HepG2 (cell line): ENCODE results near the gene GCNT2. TPM values are rescaled to one million over a fixed set of nuclear protein-coding genes. Genes with fewer than 3 reads are reported as not detected.

Experiments used
- ATF1 ChIP-seq: IDR thresholded peaks from 2 replicates; pipeline ENCODE4 v1.6.1; 2016; ENCODE audit warnings: mild to moderate bottlenecking, control low read depth
- ATF2 ChIP-seq: sonication (generic); formaldehyde crosslinking; IDR thresholded peaks from 2 replicates; pipeline ENCODE4 v1.4.0; 2020; ENCODE audit warnings: missing genetic modification reagents
- CREM ChIP-seq, 2 experiments: sonication (generic) in 1 of 2; formaldehyde crosslinking in 1 of 2; IDR thresholded peaks; 2 replicates each; pipeline versions ENCODE4 v1.4.0 to v1.6.1; 2016 to 2020; ENCODE audit warnings: antibody characterized with exemption in 1 of 2, mild to moderate bottlenecking in 1 of 2, missing genetic modification reagents in 1 of 2
- DNMT3B ChIP-seq: conservative IDR thresholded peaks from 2 replicates; pipeline ENCODE4 v1.6.1; 2016; ENCODE audit warnings: missing biosample characterization, control low read depth
- FOXO1 ChIP-seq: sonication (generic); formaldehyde crosslinking; IDR thresholded peaks from 2 replicates; pipeline ENCODE4 v1.4.0; 2020; ENCODE audit warnings: missing genetic modification reagents
- GABPA ChIP-seq, 2 experiments: IDR thresholded peaks; 2 replicates each; pipeline ENCODE4 v1.6.1; 2011 to 2016; ENCODE audit warnings: low read depth in 2 of 2, low read length in 1 of 2, missing biosample characterization in 1 of 2, missing genetic modification characterization in 1 of 2
- KDM3A ChIP-seq: IDR thresholded peaks from 2 replicates; pipeline ENCODE4 v1.6.1; 2018; ENCODE audit warnings: low read depth, missing compliant biosample characterization
- MNT ChIP-seq: fragments of 450-650 bp; IDR thresholded peaks from 2 replicates; pipeline ENCODE4 v1.6.1; 2016
- NFE2 ChIP-seq: sonication (generic); formaldehyde crosslinking; IDR thresholded peaks from 2 replicates; pipeline ENCODE4 v1.4.0; 2020; ENCODE audit warnings: missing genetic modification reagents
- PLRG1 ChIP-seq: fragments of 450-650 bp; conservative IDR thresholded peaks from 2 replicates; pipeline ENCODE4 v1.6.1; 2016
- REPIN1 ChIP-seq: sonication (generic); formaldehyde crosslinking; IDR thresholded peaks from 2 replicates; pipeline ENCODE4 v1.8.0; 2022; ENCODE audit warnings: missing genetic modification reagents, low read depth, mild to moderate bottlenecking, borderline replicate concordance
- RORA ChIP-seq: sonication (generic); formaldehyde crosslinking; IDR thresholded peaks from 2 replicates; pipeline ENCODE4 v1.5.0; 2020; ENCODE audit warnings: mild to moderate bottlenecking, missing genetic modification reagents, moderate library complexity
- ZBTB10 ChIP-seq: sonication (generic); formaldehyde crosslinking; IDR thresholded peaks from 2 replicates; pipeline ENCODE4 v1.4.0; 2020; ENCODE audit warnings: missing genetic modification reagents, borderline replicate concordance
- ZEB1 ChIP-seq: IDR thresholded peaks from 2 replicates; pipeline ENCODE4 v1.6.1; 2012; ENCODE audit warnings: mild to moderate bottlenecking, low read depth, inconsistent platforms; ENCODE audit not compliant: insufficient replicate concordance
- ZFP41 ChIP-seq: sonication (generic); formaldehyde crosslinking; IDR thresholded peaks from 2 replicates; pipeline ENCODE4 v1.4.0; 2020; ENCODE audit warnings: mild to moderate bottlenecking, missing genetic modification reagents, borderline replicate concordance
- ZHX1 ChIP-seq: sonication (generic); formaldehyde crosslinking; IDR thresholded peaks from 2 replicates; pipeline ENCODE4 v1.8.1; 2022; ENCODE audit warnings: low read depth, mild to moderate bottlenecking, missing genetic modification reagents
- ZNF282 ChIP-seq: fragments of 450-650 bp; IDR thresholded peaks from 2 replicates; pipeline ENCODE4 v1.6.1; 2018; ENCODE audit not compliant: partially characterized antibody
- ZNF552 ChIP-seq: sonication (generic); formaldehyde crosslinking; IDR thresholded peaks from 2 replicates; pipeline ENCODE4 v1.9.0; 2022; ENCODE audit warnings: missing genetic modification reagents, mild to moderate bottlenecking, borderline replicate concordance
- ZNF614 ChIP-seq: IDR thresholded peaks from 2 replicates; pipeline ENCODE4 v1.6.1; 2018; ENCODE audit warnings: missing biosample characterization, missing genetic modification reagents, inconsistent platforms, borderline replicate concordance
- ZNF775 ChIP-seq: sonication (generic); formaldehyde crosslinking; IDR thresholded peaks from 2 replicates; pipeline ENCODE4 v1.4.0; 2020; ENCODE audit warnings: missing genetic modification reagents, mild to moderate bottlenecking, moderate library complexity, borderline replicate concordance
- ZNF790 ChIP-seq: sonication (generic); formaldehyde crosslinking; IDR thresholded peaks from 2 replicates; pipeline ENCODE4 v1.8.0; 2022; ENCODE audit warnings: missing genetic modification reagents, mild to moderate bottlenecking, borderline replicate concordance
- polyA plus RNA-seq, 8 experiments: library from polyadenylated mRNA; depleted of rRNA in 3 of 8; stranded (reverse) in 7 of 8; unstranded in 1 of 8; fragments of >200 nt; fragmentation: Illumina TruSeq in 4 of 8; extraction: Trizol in 4 of 8; gene quantifications; 2 replicates each; pipeline versions ENCODE4 v1.2.1 to v1.2.3, GENCODE V29; 2011 to 2016; ENCODE audit warnings: low read depth in 4 of 8, missing spikeins in 1 of 8, mixed read lengths in 1 of 8; ENCODE audit not compliant: insufficient read depth in 1 of 8
- total RNA-seq, 5 experiments: library from RNA; depleted of rRNA; stranded (reverse); fragments of >200 nt; fragmentation: Illumina TruSeq; extraction: Trizol; gene quantifications; 2 replicates each; pipeline ENCODE4 v1.2.3, GENCODE V29; 2016; ENCODE audit warnings: low read depth in 1 of 5

GCNT2 gene
- total and polyA plus RNA-seq, 2 of the 13 experiments (the other 11 are each of a cell fraction or from before 2014, with no cell fraction given) = 11.8 to 31.9 TPM

- TF ChIP-seq ZBTB10 (CRISPR knock-in tag) = no peak
- no peak for TF ChIP-seq FOXO1 (CRISPR knock-in tag)
- TF ChIP-seq CREM (IDR thresholded peaks at IDR 0.05) = peak; percentile 70
- no peak for TF ChIP-seq CREM (CRISPR knock-in tag; IDR thresholded peaks at IDR 0.05)
- TF ChIP-seq MNT = no peak
- TF ChIP-seq REPIN1 (CRISPR knock-in tag) = peak; percentile 68; the same call in 1 of the 2 replicates
- TF ChIP-seq DNMT3B (CRISPR knock-in tag) = no peak
- TF ChIP-seq KDM3A (CRISPR knock-in tag) = 0 out of 2 replicates have a peak, but pooled peaks have one; percentile 50
- TF ChIP-seq GABPA (IDR thresholded peaks at IDR 0.05; ENCODE audit: low read depth, low read length) = no peak
- TF ChIP-seq GABPA (CRISPR knock-in tag; IDR thresholded peaks at IDR 0.05; ENCODE audit: low read depth) = peak; percentile 64; the same call in 1 of the 2 replicates
- no peak for TF ChIP-seq ZHX1
- TF ChIP-seq ZFP41 (CRISPR knock-in tag) = no peak
- peak; percentile 36; the same call in 1 of the 2 replicates for TF ChIP-seq ATF1 (CRISPR knock-in tag)
- TF ChIP-seq ZEB1 = no peak
- no peak for TF ChIP-seq RORA (CRISPR knock-in tag)
- peak; percentile 89 for TF ChIP-seq NFE2 (CRISPR knock-in tag)
- TF ChIP-seq ZNF790 (CRISPR knock-in tag) = no peak
- TF ChIP-seq ZNF552 (CRISPR knock-in tag) = no peak
- no peak for TF ChIP-seq ZNF614 (CRISPR knock-in tag)
- TF ChIP-seq ZNF775 (CRISPR knock-in tag) = no peak
- TF ChIP-seq ZNF282 = no peak
- no peak for TF ChIP-seq PLRG1
- TF ChIP-seq ATF2 (CRISPR knock-in tag) = no peak
These were observed 7.2 kb downstream of the GCNT2 start (continued) for GRCh38 chr6:10528158-10528981.
